Neutrophil (primary cell): ENCODE measurements around the gene HIGD2A.

Experiments used
- H3K27ac ChIP-seq: fragments of 200-600 bp; sonication (generic); 2 replicates; pipeline ENCODE4 v1.5.1; 2016; ENCODE audit warnings: mild to moderate bottlenecking, moderate library complexity
- H3K27me3 ChIP-seq: fragments of 200-600 bp; sonication (generic); 2 replicates; pipeline ENCODE4 v1.6.0; 2016; ENCODE audit warnings: mild to moderate bottlenecking
- H3K36me3 ChIP-seq: fragments of 200-600 bp; sonication (generic); 2 replicates; pipeline ENCODE4 v1.5.1; 2017
- H3K4me1 ChIP-seq, 2 experiments: fragments of 200-600 bp in 1 of 2; sonication (generic) in 1 of 2; 1 replicate in 1 of 2; 2 replicates in 1 of 2; pipeline versions ENCODE4 v1.5.1 to v1.6.1; 2013 to 2016; ENCODE audit warnings: low read depth in 1 of 2, low read length in 1 of 2, mild to moderate bottlenecking in 1 of 2, moderate library complexity in 1 of 2; ENCODE audit not compliant: control insufficient read depth in 1 of 2, insufficient read depth in 1 of 2
- H3K4me3 ChIP-seq, 2 experiments: fragments of 200-600 bp in 1 of 2; sonication (generic) in 1 of 2; 1 replicate in 1 of 2; 2 replicates in 1 of 2; pipeline ENCODE4 v1.5.1; 2013 to 2016; ENCODE audit warnings: low read depth in 1 of 2, low read length in 1 of 2, mild to moderate bottlenecking in 1 of 2, moderate library complexity in 1 of 2
- H3K9me3 ChIP-seq: fragments of 200-600 bp; sonication (generic); 2 replicates; pipeline ENCODE4 v1.5.1; 2016
- CTCF ChIP-seq: fragments of 200-600 bp; sonication (generic); IDR thresholded peaks from 2 replicates; pipeline ENCODE4 v1.5.1; 2016; ENCODE audit warnings: antibody characterized with exemption

Gene HIGD2A

GRCh38 chr5:176391999-176392398 lies 3.4 kb downstream of the HIGD2A start:
- H3K27ac ChIP-seq: no peak overlapping the region
- no peak overlapping the region for H3K4me3 ChIP-seq
- H3K27me3 ChIP-seq: no peaks in the 10 kb centered on the region
- H3K4me1 ChIP-seq: peaks cover 17 to 21% of the 10 kb centered on the region in 2 experiments
- TF ChIP-seq CTCF: no peak
- H3K36me3 ChIP-seq: peaks cover 41% of the 10 kb centered on the region
- H3K9me3 ChIP-seq: no peaks in the 10 kb centered on the region

GRCh38 chr5:176392526-176392925 lies 4.0 kb downstream of the HIGD2A start:
- TF ChIP-seq CTCF: no peak
- Histone ChIP-seq H3K27me3 (no peaks in the 10 kb centered on the region), H3K27ac (no peak overlapping the region), H3K4me1 (peaks cover 16 to 18% of the 10 kb centered on the region in 2 experiments), H3K36me3 (peaks cover 46% of the 10 kb centered on the region), H3K9me3 (no peaks in the 10 kb centered on the region), H3K4me3 (no peak overlapping the region)

GRCh38 chr5:176394096-176394495 lies 5.5 kb downstream of the HIGD2A start:
- H3K27me3 ChIP-seq: no peaks in the 10 kb centered on the region
- H3K36me3 ChIP-seq: peaks cover 55% of the 10 kb centered on the region
- H3K4me3 ChIP-seq: no peak overlapping the region
- TF ChIP-seq CTCF: no peak
- peaks cover 7 to 8% of the 10 kb centered on the region in 2 experiments for H3K4me1 ChIP-seq
- no peaks in the 10 kb centered on the region for H3K9me3 ChIP-seq
- H3K27ac ChIP-seq: no peak overlapping the region

- H3K4me3 ChIP-seq: no peak overlapping the region
- H3K4me1 ChIP-seq: no peaks in the 10 kb centered on the region
- H3K9me3 ChIP-seq: no peaks in the 10 kb centered on the region
- H3K36me3 ChIP-seq: peaks cover 55% of the 10 kb centered on the region
- H3K27ac ChIP-seq: no peak overlapping the region
- no peak for TF ChIP-seq CTCF
- H3K27me3 ChIP-seq: no peaks in the 10 kb centered on the region
These were observed 6.5 kb downstream of the HIGD2A start for GRCh38 chr5:176394881-176395675.

- no peak overlapping the region for H3K4me3 ChIP-seq
- H3K9me3 ChIP-seq: no peaks in the 10 kb centered on the region
- H3K27ac ChIP-seq: no peak overlapping the region
- H3K36me3 ChIP-seq: peaks cover 56% of the 10 kb centered on the region
- H3K4me1 ChIP-seq: no peaks in the 10 kb centered on the region
- no peaks in the 10 kb centered on the region for H3K27me3 ChIP-seq
- TF ChIP-seq CTCF: no peak
These were observed 7.8 kb downstream of the HIGD2A start for GRCh38 chr5:176396330-176396729.
